Neural cell (in vitro differentiated cells): ENCODE results near the gene CCR7. TPM values are rescaled to one million over a fixed set of nuclear protein-coding genes. Genes with fewer than 3 reads are reported as not detected.

Experiments used
- H2AFZ ChIP-seq: fragments of 200-600, 300-800 bp; sonication (generic), shearing (Covaris generic); 2 replicates; pipeline ENCODE4 v1.6.0; 2014; ENCODE audit warnings: low read depth, mild to moderate bottlenecking, antibody characterized with exemption, low read length, moderate library complexity
- H3F3A ChIP-seq: fragments of 200-600 bp; shearing (Covaris generic); 2 replicates; pipeline ENCODE4 v1.6.1; 2016; ENCODE audit warnings: mild to moderate bottlenecking, moderate library complexity, mixed read lengths, antibody characterized with exemption, low read length; ENCODE audit not compliant: insufficient read depth, poor library complexity, severe bottlenecking
- H3K27ac ChIP-seq: fragments of 200-600, 300-800 bp; sonication (generic), shearing (Covaris generic); 2 replicates; pipeline ENCODE4 v1.5.1; 2014; ENCODE audit warnings: mild to moderate bottlenecking, low read length, moderate library complexity
- H3K27me3 ChIP-seq: fragments of 300-800, 200-600 bp; sonication (generic), shearing (Covaris generic); 2 replicates; pipeline ENCODE4 v1.6.0; 2014; ENCODE audit warnings: mild to moderate bottlenecking, low read depth, low read length, moderate library complexity; ENCODE audit not compliant: insufficient read depth
- H3K36me3 ChIP-seq: fragments of 300-800, 200-600 bp; sonication (generic), shearing (Covaris generic); 2 replicates; pipeline ENCODE4 v1.5.1; 2014; ENCODE audit warnings: mild to moderate bottlenecking, antibody characterized with exemption, low read length, moderate library complexity; ENCODE audit not compliant: insufficient read depth
- H3K4me2 ChIP-seq: fragments of 300-800, 200-600 bp; sonication (generic), shearing (Covaris generic); 2 replicates; pipeline ENCODE4 v1.6.0; 2014; ENCODE audit warnings: mild to moderate bottlenecking, low read length
- H3K4me3 ChIP-seq: fragments of 300-800, 200-600 bp; sonication (generic), shearing (Covaris generic); 2 replicates; pipeline ENCODE4 v1.5.1; 2014; ENCODE audit warnings: mild to moderate bottlenecking, low read length, moderate library complexity
- H3K79me2 ChIP-seq: fragments of 200-600 bp; shearing (Covaris generic); replicated peaks from 2 replicates; pipeline ENCODE4 v1.6.0; 2014; ENCODE audit warnings: mild to moderate bottlenecking, low read length, moderate library complexity; ENCODE audit not compliant: insufficient read depth
- H3K9ac ChIP-seq: fragments of 300-800, 200-600 bp; sonication (generic), shearing (Covaris generic); 2 replicates; pipeline ENCODE4 v1.6.1; 2016; ENCODE audit warnings: mild to moderate bottlenecking, low read length, mixed read lengths
- H3K9me2 ChIP-seq: fragments of 200-600 bp; shearing (Covaris generic); 2 replicates; pipeline ENCODE4 v1.6.1; 2016; ENCODE audit warnings: mild to moderate bottlenecking, low read length, mixed read lengths; ENCODE audit not compliant: insufficient read depth
- H3K9me3 ChIP-seq: fragments of 200-600, 300-800 bp; sonication (generic), shearing (Covaris generic); 2 replicates; pipeline ENCODE4 v1.6.1; 2016; ENCODE audit warnings: mild to moderate bottlenecking, mixed run types, low read length, moderate library complexity, mixed read lengths
- H4K20me1 ChIP-seq: fragments of 200-600 bp; shearing (Covaris generic); 2 replicates; pipeline ENCODE4 v1.6.1; 2016; ENCODE audit warnings: mild to moderate bottlenecking, mixed run types; ENCODE audit not compliant: insufficient read depth
- EP300 ChIP-seq: fragments of 450-650 bp; conservative IDR thresholded peaks from 2 replicates; pipeline ENCODE4 v1.6.1; 2014; ENCODE audit warnings: antibody characterized with exemption, mild to moderate bottlenecking, moderate library complexity; ENCODE audit not compliant: poor library complexity, severe bottlenecking
- EZH2 ChIP-seq: fragments of 200-600, 300-800 bp; shearing (Covaris generic), sonication (generic); IDR thresholded peaks from 2 replicates; pipeline ENCODE4 v1.6.1; 2014; ENCODE audit warnings: antibody characterized with exemption, low read length, borderline replicate concordance, mild to moderate bottlenecking; ENCODE audit not compliant: insufficient read depth, poor library complexity, severe bottlenecking
- MXI1 ChIP-seq: fragments of 450-650 bp; conservative IDR thresholded peaks from 2 replicates; pipeline ENCODE4 v1.6.1; 2014; ENCODE audit warnings: antibody characterized with exemption, mild to moderate bottlenecking; ENCODE audit not compliant: poor library complexity, severe bottlenecking
- POLR2AphosphoS5 ChIP-seq: IDR thresholded peaks from 2 replicates; pipeline ENCODE4 v1.6.1; 2012
- RAD21 ChIP-seq: fragments of 450-650 bp; conservative IDR thresholded peaks from 2 replicates; pipeline ENCODE4 v1.6.1; 2014; ENCODE audit warnings: antibody characterized with exemption, mild to moderate bottlenecking, moderate library complexity
- SMC3 ChIP-seq: fragments of 450-650 bp; conservative IDR thresholded peaks from 2 replicates; pipeline ENCODE4 v1.6.1; 2014; ENCODE audit warnings: antibody characterized with exemption, mild to moderate bottlenecking, moderate library complexity; ENCODE audit not compliant: poor library complexity
- TAF1 ChIP-seq: IDR thresholded peaks from 2 replicates; pipeline ENCODE4 v1.6.1; 2012; ENCODE audit warnings: low read depth
- polyA plus RNA-seq: library from polyadenylated mRNA; depleted of rRNA; stranded (reverse); fragments of >200 nt; gene quantifications from 2 replicates; pipeline ENCODE4 v1.2.3, GENCODE V29; 2014
- TF ChIP-seq, protein P1 (sequence below): fragments of 450-650 bp; IDR thresholded peaks from 2 replicates; pipeline ENCODE4 v1.5.1; 2014; ENCODE audit warnings: antibody characterized with exemption, mild to moderate bottlenecking, moderate library complexity; ENCODE audit not compliant: poor library complexity, severe bottlenecking
- TF ChIP-seq, protein P2 (sequence below): IDR thresholded peaks from 2 replicates; pipeline ENCODE4 v1.6.1; 2012; ENCODE audit warnings: borderline replicate concordance

The CCR7 gene
- polyA plus RNA-seq, 1 donor from 2014 or later = not detected

DNA sequence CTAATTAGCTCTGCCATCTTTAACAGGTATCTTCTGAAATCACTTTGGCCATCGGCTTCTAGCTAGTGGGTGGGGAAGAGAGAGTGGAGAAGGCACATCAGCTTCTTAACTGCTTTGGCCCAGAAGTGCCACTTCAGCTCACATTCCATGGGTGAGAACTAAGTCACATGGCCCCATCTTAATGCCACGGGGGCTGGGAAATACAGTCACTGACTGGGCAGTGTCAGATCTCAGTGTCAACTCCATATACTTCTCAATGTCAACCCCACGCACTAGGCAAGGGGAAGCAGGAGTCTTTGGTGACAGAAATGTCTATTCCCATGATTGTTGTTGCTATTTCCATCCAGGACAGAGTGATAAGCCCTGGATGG lies 29.4 kb downstream of the CCR7 start:
- H3K27ac ChIP-seq = no peak overlapping the region
- no peak overlapping the region for H3K4me3 ChIP-seq
- no peaks in the 10 kb centered on the region for H3K79me2 ChIP-seq
- no peak overlapping the region for H3K4me2 ChIP-seq
- no peaks in the 10 kb centered on the region for H3F3A ChIP-seq
- H3K36me3 ChIP-seq = no peaks in the 10 kb centered on the region
- H3K9ac ChIP-seq = no peak overlapping the region
- no peaks in the 10 kb centered on the region for H3K27me3 ChIP-seq
- H4K20me1 ChIP-seq = no peaks in the 10 kb centered on the region
- no peak overlapping the region for H2AFZ ChIP-seq
- H3K9me3 ChIP-seq = no peaks in the 10 kb centered on the region
- H3K9me2 ChIP-seq = no peaks in the 10 kb centered on the region
- TF ChIP-seq RAD21 = no peak
- TF ChIP-seq EZH2 = no peak
- TF ChIP-seq, protein P1, sequence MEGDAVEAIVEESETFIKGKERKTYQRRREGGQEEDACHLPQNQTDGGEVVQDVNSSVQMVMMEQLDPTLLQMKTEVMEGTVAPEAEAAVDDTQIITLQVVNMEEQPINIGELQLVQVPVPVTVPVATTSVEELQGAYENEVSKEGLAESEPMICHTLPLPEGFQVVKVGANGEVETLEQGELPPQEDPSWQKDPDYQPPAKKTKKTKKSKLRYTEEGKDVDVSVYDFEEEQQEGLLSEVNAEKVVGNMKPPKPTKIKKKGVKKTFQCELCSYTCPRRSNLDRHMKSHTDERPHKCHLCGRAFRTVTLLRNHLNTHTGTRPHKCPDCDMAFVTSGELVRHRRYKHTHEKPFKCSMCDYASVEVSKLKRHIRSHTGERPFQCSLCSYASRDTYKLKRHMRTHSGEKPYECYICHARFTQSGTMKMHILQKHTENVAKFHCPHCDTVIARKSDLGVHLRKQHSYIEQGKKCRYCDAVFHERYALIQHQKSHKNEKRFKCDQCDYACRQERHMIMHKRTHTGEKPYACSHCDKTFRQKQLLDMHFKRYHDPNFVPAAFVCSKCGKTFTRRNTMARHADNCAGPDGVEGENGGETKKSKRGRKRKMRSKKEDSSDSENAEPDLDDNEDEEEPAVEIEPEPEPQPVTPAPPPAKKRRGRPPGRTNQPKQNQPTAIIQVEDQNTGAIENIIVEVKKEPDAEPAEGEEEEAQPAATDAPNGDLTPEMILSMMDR = no peak
- TF ChIP-seq EP300 = no peak
- TF ChIP-seq, protein P2, sequence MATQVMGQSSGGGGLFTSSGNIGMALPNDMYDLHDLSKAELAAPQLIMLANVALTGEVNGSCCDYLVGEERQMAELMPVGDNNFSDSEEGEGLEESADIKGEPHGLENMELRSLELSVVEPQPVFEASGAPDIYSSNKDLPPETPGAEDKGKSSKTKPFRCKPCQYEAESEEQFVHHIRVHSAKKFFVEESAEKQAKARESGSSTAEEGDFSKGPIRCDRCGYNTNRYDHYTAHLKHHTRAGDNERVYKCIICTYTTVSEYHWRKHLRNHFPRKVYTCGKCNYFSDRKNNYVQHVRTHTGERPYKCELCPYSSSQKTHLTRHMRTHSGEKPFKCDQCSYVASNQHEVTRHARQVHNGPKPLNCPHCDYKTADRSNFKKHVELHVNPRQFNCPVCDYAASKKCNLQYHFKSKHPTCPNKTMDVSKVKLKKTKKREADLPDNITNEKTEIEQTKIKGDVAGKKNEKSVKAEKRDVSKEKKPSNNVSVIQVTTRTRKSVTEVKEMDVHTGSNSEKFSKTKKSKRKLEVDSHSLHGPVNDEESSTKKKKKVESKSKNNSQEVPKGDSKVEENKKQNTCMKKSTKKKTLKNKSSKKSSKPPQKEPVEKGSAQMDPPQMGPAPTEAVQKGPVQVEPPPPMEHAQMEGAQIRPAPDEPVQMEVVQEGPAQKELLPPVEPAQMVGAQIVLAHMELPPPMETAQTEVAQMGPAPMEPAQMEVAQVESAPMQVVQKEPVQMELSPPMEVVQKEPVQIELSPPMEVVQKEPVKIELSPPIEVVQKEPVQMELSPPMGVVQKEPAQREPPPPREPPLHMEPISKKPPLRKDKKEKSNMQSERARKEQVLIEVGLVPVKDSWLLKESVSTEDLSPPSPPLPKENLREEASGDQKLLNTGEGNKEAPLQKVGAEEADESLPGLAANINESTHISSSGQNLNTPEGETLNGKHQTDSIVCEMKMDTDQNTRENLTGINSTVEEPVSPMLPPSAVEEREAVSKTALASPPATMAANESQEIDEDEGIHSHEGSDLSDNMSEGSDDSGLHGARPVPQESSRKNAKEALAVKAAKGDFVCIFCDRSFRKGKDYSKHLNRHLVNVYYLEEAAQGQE = no peak
- no peak for TF ChIP-seq MXI1
- no peak for TF ChIP-seq POLR2AphosphoS5
- no peak for TF ChIP-seq SMC3
- TF ChIP-seq TAF1 = no peak

DNA sequence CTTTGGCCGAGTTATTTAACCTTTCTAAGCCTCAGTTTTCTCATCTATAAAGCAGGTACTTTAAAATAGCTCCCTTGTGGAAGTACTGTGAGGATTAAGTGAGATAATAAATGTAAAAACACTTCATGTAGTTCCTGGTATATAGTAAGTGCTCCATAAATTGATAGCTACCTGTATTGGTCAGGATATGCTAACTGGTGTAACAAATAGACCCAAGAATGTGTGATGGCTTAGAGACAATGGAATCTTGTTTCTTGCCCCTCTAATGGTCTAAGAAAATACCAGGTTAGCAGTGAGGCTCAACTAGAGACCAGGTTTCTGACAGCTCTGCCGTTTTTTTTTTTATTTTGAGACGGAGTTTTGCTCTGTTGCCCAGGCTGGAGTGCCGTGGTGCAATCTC lies 29.8 kb downstream of the CCR7 start:
- no peaks in the 10 kb centered on the region for H4K20me1 ChIP-seq
- TF ChIP-seq RAD21 (no peak), TAF1 (no peak), EZH2 (no peak), MXI1 (no peak), EP300 (no peak), SMC3 (no peak), POLR2AphosphoS5 (no peak)
- TF ChIP-seq, protein P1 = no peak
- TF ChIP-seq, protein P2 = no peak
- no peaks in the 10 kb centered on the region for H3F3A ChIP-seq
- no peak overlapping the region for H2AFZ ChIP-seq
- no peak overlapping the region for H3K4me3 ChIP-seq
- H3K9me2 ChIP-seq = no peaks in the 10 kb centered on the region
- no peak overlapping the region for H3K9ac ChIP-seq
- H3K27me3 ChIP-seq = no peaks in the 10 kb centered on the region
- no peaks in the 10 kb centered on the region for H3K36me3 ChIP-seq
- H3K4me2 ChIP-seq = no peak overlapping the region
- no peaks in the 10 kb centered on the region for H3K9me3 ChIP-seq
- no peaks in the 10 kb centered on the region for H3K79me2 ChIP-seq
- no peak overlapping the region for H3K27ac ChIP-seq
